Upper lobe of left lung (tissue), 4 donors: ENCODE measurements around the gene ADNP.

ENCODE experiments used
- POLR2A ChIP-seq, 4 donors: fragments of 450-650 bp; IDR thresholded peaks; one replicate each; pipeline ENCODE4 v1.5.1; 2016 to 2017; ENCODE audit warnings: antibody characterized with exemption in 4 of 4, mild to moderate bottlenecking in 2 of 4
- TF ChIP-seq, protein P1 (sequence below), 6 experiments: fragments of 450-650 bp in 4 of 6; fragments of 200-600 bp in 2 of 6; sonication (generic) in 2 of 6; IDR thresholded peaks; one replicate each; pipeline ENCODE4 v1.5.1; 2016 to 2019; ENCODE audit warnings: antibody characterized with exemption in 6 of 6

GRCh38 chr20:50898475-50898874 is 32.8 kb downstream of the ADNP start:
- no peak for TF ChIP-seq POLR2A (IDR thresholded peaks at IDR 0.05)
- TF ChIP-seq, protein P1, sequence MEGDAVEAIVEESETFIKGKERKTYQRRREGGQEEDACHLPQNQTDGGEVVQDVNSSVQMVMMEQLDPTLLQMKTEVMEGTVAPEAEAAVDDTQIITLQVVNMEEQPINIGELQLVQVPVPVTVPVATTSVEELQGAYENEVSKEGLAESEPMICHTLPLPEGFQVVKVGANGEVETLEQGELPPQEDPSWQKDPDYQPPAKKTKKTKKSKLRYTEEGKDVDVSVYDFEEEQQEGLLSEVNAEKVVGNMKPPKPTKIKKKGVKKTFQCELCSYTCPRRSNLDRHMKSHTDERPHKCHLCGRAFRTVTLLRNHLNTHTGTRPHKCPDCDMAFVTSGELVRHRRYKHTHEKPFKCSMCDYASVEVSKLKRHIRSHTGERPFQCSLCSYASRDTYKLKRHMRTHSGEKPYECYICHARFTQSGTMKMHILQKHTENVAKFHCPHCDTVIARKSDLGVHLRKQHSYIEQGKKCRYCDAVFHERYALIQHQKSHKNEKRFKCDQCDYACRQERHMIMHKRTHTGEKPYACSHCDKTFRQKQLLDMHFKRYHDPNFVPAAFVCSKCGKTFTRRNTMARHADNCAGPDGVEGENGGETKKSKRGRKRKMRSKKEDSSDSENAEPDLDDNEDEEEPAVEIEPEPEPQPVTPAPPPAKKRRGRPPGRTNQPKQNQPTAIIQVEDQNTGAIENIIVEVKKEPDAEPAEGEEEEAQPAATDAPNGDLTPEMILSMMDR (IDR thresholded peaks at IDR 0.05) = no peak
